HepG2 (cell line): ENCODE measurements around the gene CD99L2. TPM values are rescaled to one million over a fixed set of nuclear protein-coding genes. Genes with fewer than 3 reads are reported as not detected.

Experiments
- ATAC-seq: fragments of 200-7000 bp; cut with Tn5 transposase; 3 replicates; pipeline ENCODE4 v1.9.1; 2020; ENCODE audit warnings: mild to moderate bottlenecking, moderate library complexity
- BruUV-seq: library from RNA; stranded (reverse); fragments of 400-500 nt; replicated peaks from 2 replicates; lab custom pipeline; 2021; lab: Mats Ljungman, UMichigan
- CTCF ChIA-PET: fragments of 300-600 bp; formaldehyde crosslinking; extraction: SDS; loops from one replicate; lab custom pipeline; 2021; ENCODE audit warnings: low total read pairs, inconsistent platforms, low intra/inter-chr PET ratio; lab: Yijun Ruan, JAX
- POLR2A ChIA-PET: fragments of 350-600 bp; sonication (Branson Sonifier 250); formaldehyde crosslinking; loops from one replicate; lab custom pipeline; 2020; ENCODE audit warnings: antibody characterized with exemption, inconsistent platforms; lab: Yijun Ruan, JAX
- DNase-seq: peaks from one replicate; pipeline ENCODE4 v3.0.0-alpha.2; 2015; ENCODE audit warnings: low spot score
- FAIRE-seq: peaks from 3 replicates; lab custom pipeline; 2011; peaks lifted over from hg19 to GRCh38; lab: Jason Lieb, UNC
- H2AFZ ChIP-seq: one replicate; pipeline ENCODE4 v1.6.1; 2011; ENCODE audit warnings: low read length, inconsistent platforms
- H3K27ac ChIP-seq: fragments of 300-600 bp; 3 replicates; pipeline ENCODE4 v1.8.0; 2011; ENCODE audit warnings: mixed run types, mild to moderate bottlenecking, mixed read lengths, low read length, inconsistent platforms; ENCODE audit not compliant: insufficient read depth; ENCODE audit errors: extremely low read length
- H3K27me3 ChIP-seq, 2 experiments: fragments of 200-600 bp in 1 of 2; 2 replicates in 1 of 2; 3 replicates in 1 of 2; pipeline versions ENCODE4 v1.6.0 to v1.8.0; 2011; ENCODE audit warnings: low read length in 2 of 2, mild to moderate bottlenecking in 2 of 2, moderate library complexity in 2 of 2, inconsistent platforms in 1 of 2; ENCODE audit not compliant: insufficient read depth in 2 of 2, control insufficient read depth in 1 of 2
- H3K36me3 ChIP-seq, 2 experiments: fragments of 200-600 bp in 1 of 2; replicated peaks in 1 of 2; 2 replicates in 1 of 2; 3 replicates in 1 of 2; pipeline versions ENCODE4 v1.5.1 to v1.8.0; 2011; ENCODE audit warnings: low read length in 2 of 2, inconsistent platforms in 1 of 2; ENCODE audit not compliant: insufficient read depth in 2 of 2, control insufficient read depth in 1 of 2
- H3K4me1 ChIP-seq: 2 replicates; pipeline ENCODE4 v1.5.1; 2012; ENCODE audit warnings: low read length, inconsistent platforms; ENCODE audit not compliant: insufficient read depth
- H3K4me2 ChIP-seq: 2 replicates; pipeline ENCODE4 v1.6.0; 2011; ENCODE audit warnings: low read depth, low read length, inconsistent platforms
- H3K4me3 ChIP-seq, 3 experiments: fragments of 200-600 bp in 1 of 3; sonication (generic), shearing (Covaris generic) in 1 of 3; replicated peaks in 1 of 3; 2 replicates each; pipeline ENCODE4 v1.5.1; 2011 to 2016; ENCODE audit warnings: low read length in 3 of 3, inconsistent platforms in 2 of 3, low read depth in 2 of 3, mild to moderate bottlenecking in 2 of 3, control low read depth in 1 of 3, mixed read lengths in 1 of 3; ENCODE audit not compliant: insufficient read depth in 1 of 3
- H3K79me2 ChIP-seq: one replicate; pipeline ENCODE4 v1.6.1; 2011; ENCODE audit warnings: low read length, inconsistent platforms; ENCODE audit not compliant: insufficient read depth
- H3K9ac ChIP-seq: 2 replicates; pipeline ENCODE4 v1.6.0; 2011; ENCODE audit warnings: mild to moderate bottlenecking, low read depth, low read length, inconsistent platforms; ENCODE audit not compliant: insufficient read depth
- H3K9me3 ChIP-seq: 2 replicates; pipeline ENCODE4 v1.5.1; 2012; ENCODE audit warnings: mild to moderate bottlenecking, low read length
- H4K20me1 ChIP-seq: 2 replicates; pipeline ENCODE4 v1.6.0; 2011; ENCODE audit warnings: inconsistent platforms, mild to moderate bottlenecking, low read length, moderate library complexity; ENCODE audit not compliant: insufficient read depth
- GLI4 ChIP-seq: sonication (generic); formaldehyde crosslinking; IDR thresholded peaks from 2 replicates; pipeline ENCODE4 v1.5.1; 2020; ENCODE audit warnings: missing genetic modification reagents, mild to moderate bottlenecking, moderate library complexity, borderline replicate concordance
- ZNF382 ChIP-seq: sonication (generic); formaldehyde crosslinking; IDR thresholded peaks from 2 replicates; pipeline ENCODE4 v1.5.0; 2020; ENCODE audit warnings: missing genetic modification reagents, mild to moderate bottlenecking, borderline replicate concordance
- ZNF432 ChIP-seq: sonication (generic); formaldehyde crosslinking; IDR thresholded peaks from 2 replicates; pipeline ENCODE4 v1.5.0; 2020; ENCODE audit warnings: missing genetic modification reagents, mild to moderate bottlenecking, borderline replicate concordance
- WGBS: methylation state at CpG from one replicate; pipeline ENCODE4 v1.1.6; 2017; ENCODE audit warnings: low lambda C conversion rate; 5-methylcytosine and 5-hydroxymethylcytosine counted together
- in situ Hi-C: cut with HindIII; loops from 2 replicates; pipeline ENCODE4 v1.10.0; 2017; ENCODE audit warnings: low pct_unique_long_range_greater_than_20kb; ENCODE audit not compliant: extremely low pct_ligation_motif_present
- intact Hi-C: fragments of 100-400 bp; cut with micrococcal nuclease; formaldehyde crosslinking; loops from one replicate; pipeline ENCODE4 v1.10.0; 2022; ENCODE audit not compliant: unreplicated experiment
- polyA plus RNA-seq, 8 experiments: library from polyadenylated mRNA; depleted of rRNA in 3 of 8; stranded (reverse) in 7 of 8; unstranded in 1 of 8; fragments of >200 nt; fragmentation: Illumina TruSeq in 4 of 8; extraction: Trizol in 4 of 8; gene quantifications; 2 replicates each; pipeline versions ENCODE4 v1.2.1 to v1.2.3, GENCODE V29; 2011 to 2016; ENCODE audit warnings: low read depth in 4 of 8, missing spikeins in 1 of 8, mixed read lengths in 1 of 8; ENCODE audit not compliant: insufficient read depth in 1 of 8
- total RNA-seq, 5 experiments: library from RNA; depleted of rRNA; stranded (reverse); fragments of >200 nt; fragmentation: Illumina TruSeq; extraction: Trizol; gene quantifications; 2 replicates each; pipeline ENCODE4 v1.2.3, GENCODE V29; 2016; ENCODE audit warnings: low read depth in 1 of 5
- TF ChIP-seq, protein P1 (sequence below), 2 experiments: sonication (generic) in 1 of 2; formaldehyde crosslinking in 1 of 2; IDR thresholded peaks; 2 replicates each; pipeline versions ENCODE4 v1.4.0 to v1.6.1; 2018 to 2020; ENCODE audit warnings: missing genetic modification reagents in 2 of 2, borderline replicate concordance in 1 of 2, low read depth in 1 of 2, mild to moderate bottlenecking in 1 of 2, missing biosample characterization in 1 of 2
- TF ChIP-seq, protein P2 (sequence below): sonication (generic); formaldehyde crosslinking; IDR thresholded peaks from 2 replicates; pipeline ENCODE4 v1.4.0; 2020; ENCODE audit warnings: missing genetic modification reagents

Gene CD99L2
- total and polyA plus RNA-seq, 2 of the 13 experiments (the other 11 are each of a cell fraction or from before 2014, with no cell fraction given): 6.9 to 7.6 TPM

DNA sequence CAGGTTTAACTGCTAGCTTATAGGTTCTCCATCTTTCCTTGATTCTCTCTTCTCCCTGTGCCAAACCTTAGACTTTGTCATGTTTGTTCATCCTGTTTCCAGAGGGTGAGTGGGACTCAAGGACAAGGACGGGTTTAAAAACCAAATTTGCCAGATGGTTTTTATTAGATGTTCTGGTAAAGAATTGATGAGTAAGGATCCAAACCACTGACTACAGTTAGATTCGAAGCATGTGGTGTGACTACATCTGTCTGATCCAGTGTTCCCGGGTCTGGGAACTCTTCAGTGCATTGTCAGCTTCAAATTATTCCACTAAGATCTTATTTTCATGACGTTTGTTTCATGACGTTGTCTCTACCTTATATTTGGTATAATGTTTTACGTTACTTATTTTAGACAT, 167.7 kb downstream of the CD99L2 start:
- POLR2A ChIA-PET: no interaction called here

More for the DNA sequence above, 167.7 kb downstream of the CD99L2 start:
- ATAC-seq (no peak), DNase-seq (no peak), FAIRE-seq (no peak)
- Histone ChIP-seq H3K4me3 (no peak overlapping the region), H3K9ac (no peak overlapping the region), H3K4me1 (no peaks in the 10 kb centered on the region), H3K79me2 (no peaks in the 10 kb centered on the region), H3K4me2 (no peak overlapping the region), H3K27me3 (no peaks in the 10 kb centered on the region), H3K9me3 (no peaks in the 10 kb centered on the region), H3K36me3 (peaks cover 1 to 16% of the 10 kb centered on the region in 2 experiments; a peak in 3 of 5 replicates), H2AFZ (no peak overlapping the region), H4K20me1 (no peaks in the 10 kb centered on the region), H3K27ac (no peak overlapping the region)
- intact Hi-C loops: no loop called here
- in situ Hi-C loops: no loop called here
- 96% methylated on average over 6 of the region's 6 CpGs for WGBS
- TF ChIP-seq, protein P1, sequence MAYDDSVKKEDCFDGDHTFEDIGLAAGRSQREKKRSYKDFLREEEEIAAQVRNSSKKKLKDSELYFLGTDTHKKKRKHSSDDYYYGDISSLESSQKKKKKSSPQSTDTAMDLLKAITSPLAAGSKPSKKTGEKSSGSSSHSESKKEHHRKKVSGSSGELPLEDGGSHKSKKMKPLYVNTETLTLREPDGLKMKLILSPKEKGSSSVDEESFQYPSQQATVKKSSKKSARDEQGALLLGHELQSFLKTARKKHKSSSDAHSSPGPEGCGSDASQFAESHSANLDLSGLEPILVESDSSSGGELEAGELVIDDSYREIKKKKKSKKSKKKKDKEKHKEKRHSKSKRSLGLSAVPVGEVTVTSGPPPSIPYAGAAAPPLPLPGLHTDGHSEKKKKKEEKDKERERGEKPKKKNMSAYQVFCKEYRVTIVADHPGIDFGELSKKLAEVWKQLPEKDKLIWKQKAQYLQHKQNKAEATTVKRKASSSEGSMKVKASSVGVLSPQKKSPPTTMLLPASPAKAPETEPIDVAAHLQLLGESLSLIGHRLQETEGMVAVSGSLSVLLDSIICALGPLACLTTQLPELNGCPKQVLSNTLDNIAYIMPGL (CRISPR knock-in tag; IDR thresholded peaks at IDR 0.05; ENCODE audit: borderline replicate concordance in 1 of 2, low read depth in 1 of 2): no peak
- TF ChIP-seq GLI4 (no peak), ZNF432 (no peak), ZNF382 (CRISPR knock-in tag) (no peak)
- TF ChIP-seq, protein P2, sequence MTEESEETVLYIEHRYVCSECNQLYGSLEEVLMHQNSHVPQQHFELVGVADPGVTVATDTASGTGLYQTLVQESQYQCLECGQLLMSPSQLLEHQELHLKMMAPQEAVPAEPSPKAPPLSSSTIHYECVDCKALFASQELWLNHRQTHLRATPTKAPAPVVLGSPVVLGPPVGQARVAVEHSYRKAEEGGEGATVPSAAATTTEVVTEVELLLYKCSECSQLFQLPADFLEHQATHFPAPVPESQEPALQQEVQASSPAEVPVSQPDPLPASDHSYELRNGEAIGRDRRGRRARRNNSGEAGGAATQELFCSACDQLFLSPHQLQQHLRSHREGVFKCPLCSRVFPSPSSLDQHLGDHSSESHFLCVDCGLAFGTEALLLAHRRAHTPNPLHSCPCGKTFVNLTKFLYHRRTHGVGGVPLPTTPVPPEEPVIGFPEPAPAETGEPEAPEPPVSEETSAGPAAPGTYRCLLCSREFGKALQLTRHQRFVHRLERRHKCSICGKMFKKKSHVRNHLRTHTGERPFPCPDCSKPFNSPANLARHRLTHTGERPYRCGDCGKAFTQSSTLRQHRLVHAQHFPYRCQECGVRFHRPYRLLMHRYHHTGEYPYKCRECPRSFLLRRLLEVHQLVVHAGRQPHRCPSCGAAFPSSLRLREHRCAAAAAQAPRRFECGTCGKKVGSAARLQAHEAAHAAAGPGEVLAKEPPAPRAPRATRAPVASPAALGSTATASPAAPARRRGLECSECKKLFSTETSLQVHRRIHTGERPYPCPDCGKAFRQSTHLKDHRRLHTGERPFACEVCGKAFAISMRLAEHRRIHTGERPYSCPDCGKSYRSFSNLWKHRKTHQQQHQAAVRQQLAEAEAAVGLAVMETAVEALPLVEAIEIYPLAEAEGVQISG (CRISPR knock-in tag): no peak
- no TSS peak for BruUV-seq
- CTCF ChIA-PET: no interaction called here
